Thoracic aorta (tissue), 2 donors: Measurements from ENCODE around the gene NUDT8. TPM values are rescaled to one million over a fixed set of nuclear protein-coding genes. Genes with fewer than 3 reads are reported as not detected.

ENCODE experiments used
- ATAC-seq: fragments of 150-250 bp; one replicate; pipeline ENCODE4 v1.8.0; 2017; ENCODE audit warnings: low read depth; ENCODE audit not compliant: insufficient number of reproducible peaks, low FRiP score
- DNase-seq: peaks from one replicate; pipeline ENCODE4 v3.0.0-alpha.2; 2020; ENCODE audit warnings: low spot score
- H3K27ac ChIP-seq, 2 donors: fragments of 200-600 bp; sonication (generic); 1 replicate in 1 of 2; 2 replicates in 1 of 2; pipeline ENCODE4 v1.5.1; 2016; ENCODE audit warnings: mild to moderate bottlenecking in 2 of 2, moderate library complexity in 2 of 2
- H3K27me3 ChIP-seq: fragments of 200-600 bp; sonication (generic); replicated peaks from 2 replicates; pipeline ENCODE4 v1.6.0; 2016; ENCODE audit warnings: mild to moderate bottlenecking; ENCODE audit not compliant: insufficient read depth
- H3K36me3 ChIP-seq: fragments of 200-600 bp; sonication (generic); one replicate; pipeline ENCODE4 v1.5.1; 2016
- H3K4me1 ChIP-seq, 2 donors: fragments of 200-600 bp; sonication (generic); 1 replicate in 1 of 2; 2 replicates in 1 of 2; pipeline versions ENCODE4 v1.5.1 to v1.6.0; 2016; ENCODE audit warnings: low read depth in 2 of 2, mild to moderate bottlenecking in 1 of 2; ENCODE audit not compliant: control insufficient read depth in 1 of 2
- H3K4me3 ChIP-seq: fragments of 200-600 bp; sonication (generic); 2 replicates; pipeline ENCODE4 v1.5.1; 2016; ENCODE audit warnings: mild to moderate bottlenecking
- H3K9me3 ChIP-seq: fragments of 200-600 bp; sonication (generic); 2 replicates; pipeline ENCODE4 v1.5.1; 2016
- total RNA-seq, 2 donors: library from RNA; depleted of rRNA; stranded (reverse); fragments of >200 nt; gene quantifications; one replicate each; pipeline versions ENCODE4 v1.1.0 to v1.2.3, GENCODE V29; 2016
- TF ChIP-seq, protein P1 (sequence below): fragments of 200-600 bp; sonication (generic); IDR thresholded peaks from one replicate; pipeline ENCODE4 v1.5.1; 2019; ENCODE audit warnings: antibody characterized with exemption

Gene NUDT8
- total RNA-seq, 2 donors from 2014 or later: 5.7 to 6.1 TPM

DNA sequence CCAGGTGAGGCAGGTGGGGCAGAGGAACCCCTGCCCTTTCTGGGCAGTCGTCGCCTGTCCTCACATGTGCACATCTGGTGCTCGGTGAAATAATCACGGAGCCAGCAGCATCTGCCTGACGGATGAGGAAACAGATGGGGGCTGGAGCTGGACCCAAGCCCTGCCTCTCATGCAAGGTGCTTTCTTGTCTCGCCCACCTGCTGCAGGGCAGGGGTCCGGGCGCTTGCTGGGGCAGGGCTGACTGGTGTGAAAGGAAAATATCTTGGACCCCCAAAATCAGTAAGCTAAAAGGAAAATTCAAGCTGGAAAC lies 41.4 kb upstream of the NUDT8 start:
- DNase-seq: no peak
- no peaks in the 10 kb centered on the region for H3K36me3 ChIP-seq
- ATAC-seq: no peak
- no peaks in the 10 kb centered on the region for H3K4me1 ChIP-seq
- no peaks in the 10 kb centered on the region for H3K27me3 ChIP-seq
- TF ChIP-seq, protein P1, sequence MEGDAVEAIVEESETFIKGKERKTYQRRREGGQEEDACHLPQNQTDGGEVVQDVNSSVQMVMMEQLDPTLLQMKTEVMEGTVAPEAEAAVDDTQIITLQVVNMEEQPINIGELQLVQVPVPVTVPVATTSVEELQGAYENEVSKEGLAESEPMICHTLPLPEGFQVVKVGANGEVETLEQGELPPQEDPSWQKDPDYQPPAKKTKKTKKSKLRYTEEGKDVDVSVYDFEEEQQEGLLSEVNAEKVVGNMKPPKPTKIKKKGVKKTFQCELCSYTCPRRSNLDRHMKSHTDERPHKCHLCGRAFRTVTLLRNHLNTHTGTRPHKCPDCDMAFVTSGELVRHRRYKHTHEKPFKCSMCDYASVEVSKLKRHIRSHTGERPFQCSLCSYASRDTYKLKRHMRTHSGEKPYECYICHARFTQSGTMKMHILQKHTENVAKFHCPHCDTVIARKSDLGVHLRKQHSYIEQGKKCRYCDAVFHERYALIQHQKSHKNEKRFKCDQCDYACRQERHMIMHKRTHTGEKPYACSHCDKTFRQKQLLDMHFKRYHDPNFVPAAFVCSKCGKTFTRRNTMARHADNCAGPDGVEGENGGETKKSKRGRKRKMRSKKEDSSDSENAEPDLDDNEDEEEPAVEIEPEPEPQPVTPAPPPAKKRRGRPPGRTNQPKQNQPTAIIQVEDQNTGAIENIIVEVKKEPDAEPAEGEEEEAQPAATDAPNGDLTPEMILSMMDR: no peak
- no peaks in the 10 kb centered on the region for H3K9me3 ChIP-seq
- H3K4me3 ChIP-seq: no peak overlapping the region
- H3K27ac ChIP-seq: no peak overlapping the region

DNA sequence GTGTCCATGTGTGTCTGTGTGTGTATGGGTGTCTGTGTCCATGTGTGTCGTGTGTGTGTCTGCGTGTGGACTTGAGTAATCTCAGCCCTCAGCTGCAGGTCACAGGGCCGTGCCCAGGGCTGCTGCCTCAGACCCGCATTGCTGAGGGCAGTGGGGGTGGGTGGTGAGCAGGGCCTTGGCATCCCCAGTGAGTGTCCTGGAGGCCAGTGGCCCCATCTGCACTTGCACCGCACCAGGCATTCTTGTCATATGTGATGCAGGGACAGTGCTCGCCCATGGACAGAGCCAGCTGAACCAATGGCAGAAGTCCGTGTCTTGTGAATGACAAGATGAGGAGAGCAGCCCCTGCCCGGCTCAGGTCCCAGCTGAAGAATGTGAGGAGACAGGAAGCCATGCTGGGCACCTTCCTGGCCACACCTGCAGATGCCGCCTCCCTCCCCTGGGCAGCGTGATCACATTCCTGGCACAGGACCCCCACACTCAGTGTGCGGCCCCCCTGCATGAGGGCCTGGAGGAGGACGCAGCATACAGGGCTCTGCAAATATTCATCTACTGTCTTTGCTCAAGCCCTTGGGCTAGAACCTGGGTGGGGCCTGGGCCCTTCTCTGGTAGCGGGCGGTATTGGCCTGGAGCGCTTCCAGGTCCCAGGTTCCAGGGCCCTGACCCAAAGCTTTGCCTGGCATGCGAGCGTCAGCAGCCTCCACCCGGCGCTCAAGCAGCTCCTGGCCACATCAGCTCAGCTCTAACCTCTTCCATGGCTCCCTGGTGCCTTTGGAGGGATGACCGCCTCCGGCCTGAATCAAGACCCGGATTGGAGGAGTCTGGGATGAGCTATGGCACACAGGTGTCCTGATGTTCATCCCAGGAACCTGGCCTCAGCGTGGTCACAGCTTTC lies 40.8 kb upstream of the NUDT8 start:
- no peak overlapping the region for H3K4me3 ChIP-seq
- no peaks in the 10 kb centered on the region for H3K9me3 ChIP-seq
- TF ChIP-seq, protein P1: no peak
- no peaks in the 10 kb centered on the region for H3K27me3 ChIP-seq
- DNase-seq: no peak
- H3K4me1 ChIP-seq: no peaks in the 10 kb centered on the region
- no peak overlapping the region for H3K27ac ChIP-seq
- no peak for ATAC-seq
- no peaks in the 10 kb centered on the region for H3K36me3 ChIP-seq

DNA sequence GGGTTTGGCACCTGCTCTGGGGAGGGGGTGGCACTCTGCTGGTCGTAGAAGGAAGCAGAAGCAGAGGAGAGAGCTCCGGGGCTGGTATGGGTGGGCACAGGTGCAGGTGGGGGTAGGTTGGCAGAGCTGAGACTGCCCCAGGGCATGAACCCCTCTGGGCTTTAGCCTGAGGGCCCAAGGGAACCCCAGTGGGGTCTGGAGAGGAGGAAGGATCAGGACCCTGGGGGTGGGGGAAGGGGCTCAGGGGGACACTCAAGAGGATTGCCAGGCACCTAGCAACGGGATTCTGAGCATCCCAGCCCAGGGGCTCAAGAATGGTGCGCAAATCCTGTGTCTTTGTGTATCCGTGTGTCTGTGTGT lies 38.4 kb upstream of the NUDT8 start:
- Histone ChIP-seq H3K9me3 (no peaks in the 10 kb centered on the region), H3K4me3 (no peak overlapping the region), H3K36me3 (no peaks in the 10 kb centered on the region), H3K27ac (no peak overlapping the region), H3K4me1 (no peaks in the 10 kb centered on the region), H3K27me3 (no peaks in the 10 kb centered on the region)
- TF ChIP-seq, protein P1: no peak
- ATAC-seq (no peak), DNase-seq (no peak)

DNA sequence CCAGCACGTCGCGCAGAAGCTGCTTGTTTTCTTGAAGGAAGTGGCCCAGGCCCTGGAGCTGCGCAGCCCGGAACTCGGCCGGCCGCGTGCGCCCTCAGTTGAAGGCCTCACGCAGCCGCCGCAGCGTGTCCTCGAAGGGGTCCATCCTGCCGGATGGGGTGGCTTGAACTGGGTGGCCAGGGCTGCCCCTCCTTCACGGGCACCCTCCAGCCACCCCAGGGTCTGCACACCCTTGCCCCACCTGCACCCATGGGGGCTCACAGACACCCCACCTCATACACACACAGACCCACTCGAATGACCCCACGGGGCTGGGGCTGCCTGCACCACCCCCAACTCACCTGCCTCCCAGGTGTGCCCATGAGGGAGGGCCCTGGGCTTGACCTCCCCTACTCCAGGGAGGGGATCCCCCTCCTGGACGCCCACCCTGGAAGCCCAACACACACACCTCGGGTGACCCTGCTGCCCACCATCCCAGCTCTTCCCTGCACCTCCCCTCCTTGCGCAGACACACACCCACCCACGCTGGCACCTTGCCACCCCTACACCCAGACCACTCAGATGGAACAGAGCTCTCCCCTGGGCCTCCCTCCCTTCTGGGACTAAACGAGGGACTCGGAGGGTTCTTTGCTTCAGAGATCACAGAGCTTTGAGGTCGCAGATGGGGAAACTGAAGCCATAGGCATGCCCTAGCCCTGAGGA lies 37.9 kb upstream of the NUDT8 start:
- Histone ChIP-seq H3K27me3 (no peaks in the 10 kb centered on the region), H3K4me1 (no peaks in the 10 kb centered on the region), H3K27ac (no peak overlapping the region), H3K36me3 (no peaks in the 10 kb centered on the region), H3K4me3 (no peak overlapping the region), H3K9me3 (no peaks in the 10 kb centered on the region)
- DNase-seq (no peak), ATAC-seq (no peak)
- TF ChIP-seq, protein P1: no peak

DNA sequence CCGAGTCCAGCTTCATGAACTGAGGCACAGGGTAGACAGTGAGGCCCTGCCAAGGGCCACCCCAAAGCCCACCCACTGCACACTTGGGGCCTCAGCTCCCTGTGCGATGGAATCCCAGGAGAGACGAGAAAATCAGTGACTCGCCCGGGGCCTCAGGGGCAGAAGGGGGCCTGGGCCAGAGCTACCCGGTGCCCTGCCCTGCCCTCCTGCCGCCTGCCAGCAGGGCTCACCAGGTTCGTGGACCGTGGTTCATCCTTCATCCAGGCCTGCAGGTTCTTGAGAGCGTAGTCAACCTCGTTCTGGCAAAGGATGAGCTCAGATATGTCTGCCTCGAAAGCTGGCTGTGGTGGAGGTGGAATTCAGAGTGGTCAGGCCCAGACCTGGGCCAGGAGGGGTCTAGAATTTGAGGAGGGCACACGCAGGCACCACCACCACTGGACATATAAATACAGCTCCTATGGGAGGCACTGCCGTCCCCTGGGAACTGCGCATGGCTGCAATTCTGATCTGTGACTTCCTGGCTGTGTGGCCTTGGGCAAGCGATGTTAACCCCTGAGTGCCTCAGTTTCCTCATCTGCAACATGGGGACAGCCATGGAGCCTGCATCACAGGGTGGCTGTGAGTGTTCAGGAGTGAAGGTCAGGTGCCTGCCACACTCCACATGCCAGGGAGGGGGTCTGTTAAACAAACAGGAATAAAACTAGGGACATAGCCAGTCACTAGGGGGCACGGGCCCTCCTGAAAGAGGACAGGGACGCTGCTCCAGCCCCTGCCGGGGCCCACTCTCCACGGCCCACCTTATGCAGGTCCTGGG lies 37.1 kb upstream of the NUDT8 start:
- ATAC-seq (no peak), DNase-seq (no peak)
- no peaks in the 10 kb centered on the region for H3K27me3 ChIP-seq
- no peak overlapping the region for H3K4me3 ChIP-seq
- H3K36me3 ChIP-seq: no peaks in the 10 kb centered on the region
- TF ChIP-seq, protein P1: no peak
- no peaks in the 10 kb centered on the region for H3K4me1 ChIP-seq
- H3K9me3 ChIP-seq: no peaks in the 10 kb centered on the region
- no peak overlapping the region for H3K27ac ChIP-seq
